GM19324 (cell line): Measurements from ENCODE around the gene RASEF.

Experiments
- ATAC-seq: cut with Tn5 transposase; IDR thresholded peaks from one replicate; pipeline ENCODE4 v1.9.1; 2021; ENCODE audit warnings: mild to moderate bottlenecking, moderate library complexity; ENCODE audit not compliant: unreplicated experiment, low FRiP score

RASEF gene

GRCh38 chr9:83015897-83016296 lies 47.0 kb downstream of the RASEF start:
- ATAC-seq = no peak

GRCh38 chr9:83013867-83014605 lies 48.9 kb downstream of the RASEF start:
- no peak for ATAC-seq

GRCh38 chr9:83012922-83013838 lies 49.8 kb downstream of the RASEF start:
- ATAC-seq = no peak

DNA sequence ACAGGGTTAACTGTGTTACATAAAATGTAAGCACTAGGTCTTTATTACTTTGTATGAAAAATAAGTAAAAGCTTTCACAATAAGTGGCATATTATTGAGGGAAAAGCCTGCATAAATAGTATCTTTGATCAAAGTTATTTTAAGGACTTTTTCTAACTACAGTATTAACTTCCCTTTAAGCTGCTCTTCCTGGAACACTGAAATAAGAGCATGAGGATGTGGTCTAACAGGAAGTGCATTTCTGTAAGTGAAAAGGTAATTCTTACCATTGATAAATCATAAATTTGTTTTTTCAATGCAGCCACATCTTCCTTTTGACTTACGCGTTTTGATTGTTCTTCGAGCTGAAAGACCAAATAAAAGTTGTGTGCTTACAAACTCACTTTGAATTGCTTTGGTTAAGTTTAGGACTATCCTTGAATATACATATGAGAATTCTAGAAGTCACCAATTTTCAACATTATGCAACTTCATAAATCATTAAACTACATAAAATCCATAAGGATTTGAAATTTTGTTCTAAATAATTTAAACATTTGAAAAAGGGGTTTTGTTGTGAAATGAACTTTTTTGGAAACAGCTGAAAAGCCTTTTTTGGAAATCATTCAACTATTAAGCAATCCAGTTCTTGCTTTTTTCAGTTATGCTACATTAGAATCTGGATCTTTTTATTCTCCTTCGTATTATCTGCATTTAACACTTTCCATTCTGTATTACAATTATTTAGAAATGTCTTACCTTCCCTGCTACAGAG lies 50.6 kb downstream of the RASEF start:
- no peak for ATAC-seq

GRCh38 chr9:83011611-83012010 lies 51.3 kb downstream of the RASEF start:
- no peak for ATAC-seq

GRCh38 chr9:83007521-83008300 lies 55.2 kb downstream of the RASEF start:
- no peak for ATAC-seq

GRCh38 chr9:83006378-83006777 lies 56.6 kb downstream of the RASEF start:
- ATAC-seq = peak; percentile 57

GRCh38 chr9:83005963-83006362 lies 57.0 kb downstream of the RASEF start:
- no peak for ATAC-seq

- ATAC-seq = no peak
These were observed 57.6 kb downstream of the RASEF start for GRCh38 chr9:83005361-83005760.

DNA sequence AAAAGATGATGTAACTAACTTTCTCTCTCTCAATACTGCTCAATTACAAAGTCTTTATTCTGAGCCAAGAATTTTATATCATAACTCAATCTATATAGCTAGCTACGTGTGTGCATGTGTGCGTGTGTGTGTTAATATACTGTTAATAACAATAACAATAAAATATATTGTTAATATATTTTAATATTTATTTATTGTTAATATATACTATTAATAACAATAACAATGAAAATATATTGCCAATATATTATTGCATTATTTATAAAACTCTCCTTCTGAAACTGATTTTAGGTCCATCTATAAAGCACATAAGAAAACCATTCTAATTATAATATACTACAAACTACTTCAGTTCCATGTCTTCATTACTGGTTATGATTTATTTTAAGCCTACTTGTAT lies 60.6 kb downstream of the RASEF start:
- no peak for ATAC-seq

- no peak for ATAC-seq
These were observed 62.2 kb downstream of the RASEF start for GRCh38 chr9:83000765-83001164.

DNA sequence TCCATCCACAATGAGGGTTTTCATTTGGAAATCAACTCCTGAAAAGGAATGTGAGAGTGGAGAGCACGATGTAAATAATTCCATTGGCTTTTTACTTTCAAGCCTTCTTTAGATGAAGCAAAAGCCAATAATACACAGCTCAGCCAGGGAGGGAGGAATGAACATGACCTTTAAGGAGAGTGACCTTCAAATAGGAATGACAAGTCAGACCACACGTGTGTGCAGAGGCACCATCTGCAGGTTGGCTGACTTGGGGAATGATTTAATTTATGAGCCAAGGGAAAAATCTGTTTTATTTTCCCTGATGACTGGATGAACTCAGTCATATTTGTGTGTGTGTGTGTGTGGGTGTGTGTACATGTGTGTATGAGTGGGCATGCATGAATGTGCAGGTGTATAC lies 64.5 kb downstream of the RASEF start:
- ATAC-seq = no peak

DNA sequence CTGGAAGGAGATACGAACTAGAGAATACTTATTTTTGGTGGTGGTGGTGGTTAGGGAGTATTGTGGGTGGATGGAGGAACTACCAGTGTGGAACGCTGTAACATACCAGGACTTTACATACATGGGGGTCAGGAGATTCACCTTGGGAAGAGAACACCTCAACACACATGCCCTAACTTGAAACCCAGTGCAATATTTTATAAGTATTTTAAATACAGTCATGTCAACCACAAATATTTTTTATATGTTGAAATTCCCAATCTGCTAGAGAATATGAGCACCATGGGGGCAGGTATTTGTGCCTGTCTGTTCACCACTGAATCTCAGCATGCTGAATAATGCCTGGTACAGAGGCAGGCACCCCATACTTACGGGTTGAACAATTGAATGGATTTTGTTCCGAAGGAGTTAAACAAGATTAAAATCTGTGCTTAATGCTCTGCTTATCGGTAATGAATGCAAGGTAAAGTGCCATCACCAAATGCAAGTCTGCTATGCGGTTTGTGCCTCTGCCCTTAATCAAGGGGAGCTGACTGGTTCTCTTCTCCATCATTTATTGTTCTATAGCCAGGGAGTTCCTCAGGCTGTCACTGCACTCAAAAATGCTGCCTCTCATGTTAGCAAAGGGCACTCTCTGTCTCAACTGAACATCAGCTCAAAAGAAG lies 65.3 kb downstream of the RASEF start:
- no peak for ATAC-seq

- no peak for ATAC-seq
These were observed 66.0 kb downstream of the RASEF start for GRCh38 chr9:82996941-82997340.

GRCh38 chr9:82993856-82994605 lies 68.9 kb downstream of the RASEF start:
- no peak for ATAC-seq

DNA sequence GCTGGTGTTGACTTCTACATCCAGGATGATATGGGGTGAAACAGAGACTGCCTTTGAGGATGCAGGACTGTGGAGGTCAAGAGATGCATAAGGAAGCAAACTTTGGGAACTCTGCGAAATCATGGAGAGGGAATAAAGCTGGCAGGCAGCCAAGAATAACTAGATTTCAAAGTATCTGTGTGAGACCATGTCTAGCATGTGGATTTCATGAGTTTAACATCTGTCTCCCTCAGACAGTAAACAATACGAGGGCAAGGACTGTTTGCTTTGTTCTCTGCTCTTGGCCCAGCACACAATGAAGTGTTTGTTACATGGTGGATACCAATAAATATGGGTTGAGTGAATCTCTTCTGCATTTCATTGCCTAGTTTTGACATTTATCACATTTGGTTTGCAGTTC lies 71.3 kb downstream of the RASEF start:
- ATAC-seq = no peak

DNA sequence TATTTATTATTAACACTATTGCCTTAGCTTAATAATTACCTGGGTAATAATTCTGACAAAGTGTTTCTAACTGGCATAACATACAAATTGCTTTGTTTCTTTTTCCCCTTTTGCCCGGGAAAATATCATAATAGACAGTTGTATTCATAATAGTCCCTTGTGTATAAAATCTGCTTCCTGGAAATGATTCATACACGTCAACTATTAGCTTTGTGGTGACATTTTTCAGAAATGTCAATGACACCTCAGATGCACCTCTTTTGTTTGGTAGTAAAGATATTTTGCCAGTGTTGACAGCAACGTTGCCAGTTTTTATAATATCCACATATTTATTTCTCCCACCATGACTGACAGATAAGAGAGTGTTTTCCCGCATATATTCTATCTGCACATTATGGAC lies 73.0 kb downstream of the RASEF start:
- no peak for ATAC-seq

- no peak for ATAC-seq
These were observed 74.5 kb downstream of the RASEF start for GRCh38 chr9:82988488-82988887.
